GM12878 (cell line): ENCODE measurements around the gene RARRES2. TPM values are rescaled to one million over a fixed set of nuclear protein-coding genes. Genes with fewer than 3 reads are reported as not detected.
A peak's percentile ranks its signal among the peaks of the same experiment; 100 is the strongest.

ENCODE experiments used
- BCL11A ChIP-seq: IDR thresholded peaks from 2 replicates; pipeline ENCODE4 v1.6.1; 2011; ENCODE audit warnings: low read depth, low read length
- BHLHE40 ChIP-seq, 2 experiments: fragments of 450-650 bp in 1 of 2; IDR thresholded peaks; 2 replicates each; pipeline ENCODE4 v1.6.1; 2011 to 2017; ENCODE audit warnings: low read depth in 2 of 2, borderline replicate concordance in 1 of 2, improper control_type of control experiment in 1 of 2, low read length in 1 of 2, mild to moderate bottlenecking in 1 of 2
- CBFB ChIP-seq: IDR thresholded peaks from 2 replicates; pipeline ENCODE4 v1.6.1; 2016; ENCODE audit warnings: antibody characterized with exemption, low read depth
- CEBPB ChIP-seq, 2 experiments: fragments of 150-350 bp in 1 of 2; IDR thresholded peaks; 2 replicates each; pipeline ENCODE4 v1.6.1; 2012 to 2014; ENCODE audit warnings: low read depth in 2 of 2, low read length in 2 of 2, borderline replicate concordance in 1 of 2, inconsistent platforms in 1 of 2
- CREM ChIP-seq: IDR thresholded peaks from 2 replicates; pipeline ENCODE4 v1.6.1; 2014; ENCODE audit warnings: antibody characterized with exemption, low read depth
- CUX1 ChIP-seq: IDR thresholded peaks from 2 replicates; pipeline ENCODE4 v1.6.1; 2012; ENCODE audit warnings: improper control_type of control experiment, low read depth, low read length; ENCODE audit not compliant: insufficient replicate concordance
- FOS ChIP-seq: IDR thresholded peaks from 3 replicates; pipeline ENCODE4 v1.6.1; 2011; ENCODE audit warnings: borderline replicate concordance; ENCODE audit not compliant: insufficient read length; ENCODE audit errors: extremely low read depth
- GABPA ChIP-seq: IDR thresholded peaks from 2 replicates; pipeline ENCODE4 v1.6.1; 2014; ENCODE audit warnings: antibody characterized with exemption, low read depth, mild to moderate bottlenecking, inconsistent platforms
- IRF5 ChIP-seq: fragments of 450-650 bp; IDR thresholded peaks from 2 replicates; pipeline ENCODE4 v1.6.1; 2017; ENCODE audit warnings: borderline replicate concordance
- JUNB ChIP-seq: IDR thresholded peaks from 2 replicates; pipeline ENCODE4 v1.6.1; 2016; ENCODE audit warnings: antibody characterized with exemption, mild to moderate bottlenecking
- JUND ChIP-seq: IDR thresholded peaks from 2 replicates; pipeline ENCODE4 v1.6.1; 2012; ENCODE audit warnings: low read depth, mild to moderate bottlenecking, low read length, improper control_type of control experiment, moderate library complexity
- KAT2A ChIP-seq: conservative IDR thresholded peaks from 2 replicates; pipeline ENCODE4 v1.6.1; 2011; ENCODE audit warnings: low read depth, low read length; ENCODE audit not compliant: control insufficient read depth
- POLR2AphosphoS2 ChIP-seq: IDR thresholded peaks from 2 replicates; pipeline ENCODE4 v1.6.1; 2011; ENCODE audit warnings: low read depth, mild to moderate bottlenecking, low read length, improper control_type of control experiment, moderate library complexity
- POLR2AphosphoS5 ChIP-seq: IDR thresholded peaks from 2 replicates; pipeline ENCODE4 v1.6.1; 2011; ENCODE audit warnings: mild to moderate bottlenecking, low read length, inconsistent platforms
- RUNX3 ChIP-seq: IDR thresholded peaks from 2 replicates; pipeline ENCODE4 v1.6.1; 2012; ENCODE audit warnings: low read length, inconsistent platforms
- SMARCA5 ChIP-seq: fragments of 450-650 bp; IDR thresholded peaks from 2 replicates; pipeline ENCODE4 v1.6.1; 2017; ENCODE audit warnings: mild to moderate bottlenecking
- SMC3 ChIP-seq: IDR thresholded peaks from 2 replicates; pipeline ENCODE4 v1.6.1; 2011; ENCODE audit warnings: low read length, improper control_type of control experiment, borderline replicate concordance
- YBX1 ChIP-seq: fragments of 450-650 bp; IDR thresholded peaks from 2 replicates; pipeline ENCODE4 v1.6.1; 2016; ENCODE audit warnings: antibody characterized with exemption
- ZNF207 ChIP-seq: fragments of 450-650 bp; IDR thresholded peaks from 2 replicates; pipeline ENCODE4 v1.6.1; 2014; ENCODE audit warnings: antibody characterized with exemption, mild to moderate bottlenecking, borderline replicate concordance
- ZNF687 ChIP-seq: fragments of 450-650 bp; IDR thresholded peaks from 2 replicates; pipeline ENCODE4 v1.6.1; 2017; ENCODE audit warnings: mild to moderate bottlenecking, moderate library complexity
- polyA plus RNA-seq, 11 experiments: library from polyadenylated mRNA; depleted of rRNA in 4 of 11; unstranded in 6 of 11; stranded (reverse) in 5 of 11; fragments of >200 nt; fragmentation: Nextera tagmentation in 4 of 11; fragmentation: Illumina TruSeq in 1 of 11; extraction: Ambion mirVana in 4 of 11; extraction: Trizol in 1 of 11; gene quantifications; 1 replicate in 1 of 11; 2 replicates in 10 of 11; pipeline versions ENCODE4 v1.2.1 to v1.2.3, GENCODE V29; 2011 to 2016; ENCODE audit warnings: inconsistent platforms in 2 of 11, missing spikeins in 2 of 11, low read depth in 1 of 11
- total RNA-seq, 4 experiments: library from RNA; depleted of rRNA in 3 of 4; stranded (reverse); fragments of >200 nt in 3 of 4; fragmentation: Illumina TruSeq in 1 of 4; extraction: Trizol in 1 of 4; gene quantifications; 2 replicates each; pipeline versions ENCODE4 v1.2.1 to v1.2.3, GENCODE V29; 2013 to 2021

Gene RARRES2
- total and polyA plus RNA-seq, 10 of the 15 experiments (the other 5 are each of a cell fraction or from before 2014, with no cell fraction given): 0.13 to 2.2 (median 0.40) TPM; not detected in 3

GRCh38 chr7:150368884-150369747, 27.7 kb upstream of the RARRES2 start (continued):
- TF ChIP-seq CUX1: no peak
- peak; percentile 35; the same call in 1 of the 2 replicates for TF ChIP-seq ZNF687
- no peak for TF ChIP-seq KAT2A
- TF ChIP-seq FOS: no peak
- TF ChIP-seq POLR2AphosphoS2: no peak
- no peak for TF ChIP-seq GABPA
- peak; percentile 86 for TF ChIP-seq POLR2AphosphoS5
- peak; percentile 63 for TF ChIP-seq ZNF207
- peak; percentile 64 for TF ChIP-seq CBFB
- TF ChIP-seq BCL11A: peak; percentile 53; the same call in 1 of the 2 replicates
- TF ChIP-seq BHLHE40 (IDR thresholded peaks at IDR 0.05; ENCODE audit: borderline replicate concordance in 1 of 2, low read depth in 2 of 2, low read length in 1 of 2): peak; percentile 1 to 76; a peak in 3 of 4 replicates
- TF ChIP-seq CREM: 0 out of 2 replicates have a peak, but pooled peaks have one; percentile 36
- TF ChIP-seq SMC3: no peak
- TF ChIP-seq RUNX3: peak; percentile 91
- no peak for TF ChIP-seq CEBPB (IDR thresholded peaks at IDR 0.05; ENCODE audit: borderline replicate concordance in 1 of 2, low read depth in 2 of 2, low read length in 2 of 2)
- TF ChIP-seq IRF5: no peak
- 0 out of 2 replicates have a peak, but pooled peaks have one; percentile 23 for TF ChIP-seq SMARCA5
- no peak for TF ChIP-seq JUNB
- no peak for TF ChIP-seq JUND
- no peak for TF ChIP-seq YBX1
